OCI-LY1 (cell line): ENCODE measurements around the gene LARGE2.
"Not testable (repeated sequence)": the region's sequence is repeated elsewhere in the genome, so short reads cannot be mapped to it uniquely, and the experiment has no call there.

ENCODE experiments used
- H2AFZ ChIP-seq: fragments of 200-600 bp; sonication (generic), shearing (Covaris generic); 2 replicates; pipeline ENCODE4 v1.6.0; 2014; ENCODE audit warnings: antibody characterized with exemption, mild to moderate bottlenecking, low read length
- H3F3A ChIP-seq: fragments of 200-600 bp; sonication (generic), shearing (Covaris generic); 2 replicates; pipeline ENCODE4 v1.6.0; 2014; ENCODE audit warnings: mild to moderate bottlenecking, antibody characterized with exemption, low read length, moderate library complexity; ENCODE audit not compliant: insufficient read depth
- H3K27ac ChIP-seq: fragments of 200-600 bp; sonication (generic); 2 replicates; pipeline ENCODE4 v1.5.1; 2014; ENCODE audit warnings: low read length, mixed run types, mild to moderate bottlenecking, low read depth; ENCODE audit not compliant: poor library complexity, severe bottlenecking
- H3K27me3 ChIP-seq: fragments of 200-600 bp; sonication (generic); 2 replicates; pipeline ENCODE4 v1.6.0; 2014; ENCODE audit warnings: antibody characterized with exemption, mild to moderate bottlenecking, low read length, moderate library complexity; ENCODE audit not compliant: insufficient read depth
- H3K36me3 ChIP-seq: fragments of 200-600 bp; sonication (generic); 2 replicates; pipeline ENCODE4 v1.6.1; 2014; ENCODE audit warnings: mild to moderate bottlenecking, antibody characterized with exemption, low read length, moderate library complexity, mixed read lengths; ENCODE audit not compliant: insufficient read depth
- H3K4me1 ChIP-seq: fragments of 200-600 bp; sonication (generic); 2 replicates; pipeline ENCODE4 v1.5.1; 2014; ENCODE audit warnings: mild to moderate bottlenecking, low read length, moderate library complexity; ENCODE audit not compliant: insufficient read depth, severe bottlenecking
- H3K4me2 ChIP-seq: fragments of 200-600 bp; sonication (generic), shearing (Covaris generic); 2 replicates; pipeline ENCODE4 v1.6.1; 2014; ENCODE audit warnings: low read length
- H3K4me3 ChIP-seq: fragments of 200-600 bp; sonication (generic); 2 replicates; pipeline ENCODE4 v1.5.1; 2014; ENCODE audit warnings: low read length, low read depth, mild to moderate bottlenecking, mixed read lengths; ENCODE audit not compliant: poor library complexity, severe bottlenecking
- H3K79me2 ChIP-seq: fragments of 200-600 bp; shearing (Covaris generic); 2 replicates; pipeline ENCODE4 v1.6.1; 2016; ENCODE audit warnings: mixed run types, low read length, mixed read lengths; ENCODE audit not compliant: insufficient read depth
- H3K9ac ChIP-seq: fragments of 200-600 bp; sonication (generic), shearing (Covaris generic); 2 replicates; pipeline ENCODE4 v1.6.1; 2014; ENCODE audit warnings: mild to moderate bottlenecking, low read length, mixed read lengths
- H3K9me2 ChIP-seq: fragments of 200-600 bp; sonication (generic), shearing (Covaris generic); 2 replicates; pipeline ENCODE4 v1.6.1; 2014; ENCODE audit warnings: low read depth, mild to moderate bottlenecking, low read length, mixed read lengths
- H3K9me3 ChIP-seq: fragments of 200-600 bp; shearing (Covaris generic); 2 replicates; pipeline ENCODE4 v1.6.1; 2014; ENCODE audit warnings: low read length, mixed read lengths
- H4K20me1 ChIP-seq: fragments of 200-600 bp; sonication (generic), shearing (Covaris generic); 2 replicates; pipeline ENCODE4 v1.6.0; 2016; ENCODE audit warnings: mild to moderate bottlenecking, low read length; ENCODE audit not compliant: insufficient read depth
- EZH2 ChIP-seq: fragments of 200-600 bp; sonication (generic), shearing (Covaris generic); IDR thresholded peaks from 2 replicates; pipeline ENCODE4 v1.8.0; 2017; ENCODE audit warnings: borderline replicate concordance, mixed run types, mild to moderate bottlenecking, antibody characterized with exemption, low read length, moderate library complexity, mixed read lengths
- TF ChIP-seq, protein P1 (sequence below): fragments of 200-600 bp; sonication (generic), shearing (Covaris generic); IDR thresholded peaks from 2 replicates; pipeline ENCODE4 v1.5.1; 2017; ENCODE audit warnings: mild to moderate bottlenecking, antibody characterized with exemption, low read length, moderate library complexity, mixed read lengths

LARGE2 gene

DNA sequence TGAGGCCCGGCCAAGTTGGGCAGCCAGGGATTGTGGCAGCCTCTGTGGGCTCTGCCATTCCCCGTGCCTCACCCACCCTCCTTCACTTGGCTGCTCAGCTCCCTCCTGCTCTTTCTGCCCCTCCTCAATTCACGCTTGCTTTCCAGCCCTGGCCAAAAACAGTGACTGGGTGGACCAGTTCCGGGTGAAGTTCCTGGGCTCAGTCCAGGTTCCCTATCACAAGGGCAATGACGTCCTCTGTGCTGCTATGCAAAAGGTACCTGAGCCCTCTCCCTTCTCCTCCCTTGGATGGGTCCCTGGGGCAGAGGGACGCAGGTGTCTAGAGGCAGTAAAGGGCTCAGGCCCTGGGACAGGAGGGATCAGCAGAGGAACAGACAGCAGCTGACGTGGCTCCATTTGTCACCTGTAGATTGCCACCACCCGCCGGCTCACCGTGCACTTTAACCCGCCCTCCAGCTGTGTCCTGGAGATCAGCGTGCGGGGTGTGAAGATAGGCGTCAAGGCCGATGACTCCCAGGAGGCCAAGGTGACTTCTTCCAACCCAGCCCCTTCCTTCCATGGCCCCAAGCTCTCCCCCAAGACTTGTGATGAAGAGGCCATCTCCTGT, 18.0 kb upstream of the LARGE2 start:
- H3K9me3 ChIP-seq = no peaks in the 10 kb centered on the region
- no peaks in the 10 kb centered on the region for H4K20me1 ChIP-seq
- H3K4me1 ChIP-seq = peaks cover 12% of the 10 kb centered on the region
- no peak overlapping the region for H3K27ac ChIP-seq
- H3K4me3 ChIP-seq = no peak overlapping the region
- no peak overlapping the region for H3K4me2 ChIP-seq
- no peaks in the 10 kb centered on the region for H3K9me2 ChIP-seq
- H3K9ac ChIP-seq = no peak overlapping the region
- peaks cover under 1% of the 10 kb centered on the region for H3K36me3 ChIP-seq
- TF ChIP-seq, protein P1, sequence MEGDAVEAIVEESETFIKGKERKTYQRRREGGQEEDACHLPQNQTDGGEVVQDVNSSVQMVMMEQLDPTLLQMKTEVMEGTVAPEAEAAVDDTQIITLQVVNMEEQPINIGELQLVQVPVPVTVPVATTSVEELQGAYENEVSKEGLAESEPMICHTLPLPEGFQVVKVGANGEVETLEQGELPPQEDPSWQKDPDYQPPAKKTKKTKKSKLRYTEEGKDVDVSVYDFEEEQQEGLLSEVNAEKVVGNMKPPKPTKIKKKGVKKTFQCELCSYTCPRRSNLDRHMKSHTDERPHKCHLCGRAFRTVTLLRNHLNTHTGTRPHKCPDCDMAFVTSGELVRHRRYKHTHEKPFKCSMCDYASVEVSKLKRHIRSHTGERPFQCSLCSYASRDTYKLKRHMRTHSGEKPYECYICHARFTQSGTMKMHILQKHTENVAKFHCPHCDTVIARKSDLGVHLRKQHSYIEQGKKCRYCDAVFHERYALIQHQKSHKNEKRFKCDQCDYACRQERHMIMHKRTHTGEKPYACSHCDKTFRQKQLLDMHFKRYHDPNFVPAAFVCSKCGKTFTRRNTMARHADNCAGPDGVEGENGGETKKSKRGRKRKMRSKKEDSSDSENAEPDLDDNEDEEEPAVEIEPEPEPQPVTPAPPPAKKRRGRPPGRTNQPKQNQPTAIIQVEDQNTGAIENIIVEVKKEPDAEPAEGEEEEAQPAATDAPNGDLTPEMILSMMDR = no peak
- no peak for TF ChIP-seq EZH2
- H3F3A ChIP-seq = no peaks in the 10 kb centered on the region
- no peak overlapping the region for H2AFZ ChIP-seq
- H3K79me2 ChIP-seq = no peaks in the 10 kb centered on the region
- peaks cover 4% of the 10 kb centered on the region; the same call in 1 of the 2 replicates for H3K27me3 ChIP-seq

DNA sequence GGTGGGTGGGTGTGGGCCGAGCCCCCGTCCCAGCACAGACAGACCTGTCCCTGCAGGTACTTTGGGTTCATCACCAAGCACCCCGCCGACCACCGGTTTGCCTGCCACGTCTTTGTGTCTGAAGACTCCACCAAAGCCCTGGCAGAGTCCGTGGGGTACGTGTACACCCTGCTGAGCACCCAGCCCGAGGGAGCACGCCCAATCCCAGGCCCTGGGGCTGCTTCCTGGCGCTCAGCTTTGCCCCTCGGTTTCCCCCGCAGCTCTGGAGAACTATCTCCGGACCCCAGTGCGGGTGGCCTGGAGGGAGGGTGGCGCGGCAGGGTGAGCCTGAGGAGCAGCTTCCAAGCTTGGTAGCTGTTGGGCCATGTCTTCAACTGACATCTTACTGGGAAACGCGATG, 17.4 kb upstream of the LARGE2 start:
- Histone ChIP-seq H3K4me2 (no peak overlapping the region), H2AFZ (no peak overlapping the region), H3K9me2 (no peaks in the 10 kb centered on the region), H3K4me1 (peaks cover 12% of the 10 kb centered on the region), H3K79me2 (no peaks in the 10 kb centered on the region), H3K9me3 (no peaks in the 10 kb centered on the region), H3K27ac (no peak overlapping the region), H3K36me3 (peaks cover 8% of the 10 kb centered on the region), H3F3A (no peaks in the 10 kb centered on the region), H4K20me1 (no peaks in the 10 kb centered on the region), H3K27me3 (peaks cover 4% of the 10 kb centered on the region; the same call in 1 of the 2 replicates), H3K9ac (no peak overlapping the region), H3K4me3 (no peak overlapping the region)
- TF ChIP-seq, protein P1 = no peak
- no peak for TF ChIP-seq EZH2

GRCh38 chr11:45905576-45905975, 16.9 kb upstream of the LARGE2 start:
- not testable (repeated sequence) for H3K9me3 ChIP-seq, H3K4me3 ChIP-seq, H3K79me2 ChIP-seq, H4K20me1 ChIP-seq, H3K4me1 ChIP-seq, H3K9me2 ChIP-seq, H3K27ac ChIP-seq, H3F3A ChIP-seq, H3K27me3 ChIP-seq, H3K9ac ChIP-seq, H3K4me2 ChIP-seq, H2AFZ ChIP-seq
- H3K36me3 ChIP-seq = peaks cover 12% of the 10 kb centered on the region

DNA sequence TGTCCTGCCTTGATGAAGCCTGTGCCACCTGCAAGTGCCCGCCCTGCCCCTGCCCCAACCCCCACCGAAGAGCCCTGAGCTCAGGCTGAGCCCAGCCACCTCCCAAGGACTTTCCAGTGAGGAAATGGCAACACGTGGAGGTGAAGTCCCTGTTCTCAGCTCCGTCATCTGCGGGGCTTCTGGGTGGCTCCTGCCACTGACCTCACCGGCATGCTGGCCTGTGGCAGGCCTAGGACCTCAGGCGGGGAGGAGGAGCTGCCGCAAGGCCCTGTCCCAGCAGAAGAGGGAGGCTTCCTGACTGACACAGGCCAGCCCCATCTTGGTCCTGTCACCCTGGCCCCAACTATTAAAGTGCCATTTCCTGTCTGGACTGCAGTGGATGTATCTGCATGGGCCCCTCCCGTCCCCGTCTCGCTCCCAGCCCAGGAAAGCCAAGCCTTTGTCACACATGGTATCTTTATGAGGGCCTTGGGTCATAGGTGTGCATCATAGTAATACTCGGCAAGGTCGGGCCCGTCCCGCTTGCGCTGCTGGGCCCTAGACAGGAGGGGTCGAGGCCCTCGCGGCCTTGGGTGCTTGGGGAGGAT, 16.3 kb upstream of the LARGE2 start:
- Histone ChIP-seq H3F3A (no peaks in the 10 kb centered on the region), H3K27ac (no peak overlapping the region), H3K9ac (no peak overlapping the region), H2AFZ (no peak overlapping the region), H3K36me3 (peaks cover 18% of the 10 kb centered on the region), H3K9me3 (no peaks in the 10 kb centered on the region), H3K79me2 (no peaks in the 10 kb centered on the region), H4K20me1 (no peaks in the 10 kb centered on the region), H3K9me2 (no peaks in the 10 kb centered on the region), H3K27me3 (peaks cover 4% of the 10 kb centered on the region; the same call in 1 of the 2 replicates), H3K4me1 (peaks cover 8% of the 10 kb centered on the region), H3K4me2 (no peak overlapping the region), H3K4me3 (no peak overlapping the region)
- TF ChIP-seq EZH2 = no peak
- TF ChIP-seq, protein P1 = no peak
